ENCODE measurements around the gene CARMIL1.

- TF ChIP-seq POLR2A (IDR thresholded peaks at IDR 0.05; ENCODE audit: low read length), result no peak
- no peak for TF ChIP-seq GATA1 (IDR thresholded peaks at IDR 0.05; ENCODE audit: low read depth, low read length)
Measured at GRCh38 chr6:25311331-25311840, 32.2 kb downstream of the CARMIL1 start.
